GM10248 (cell line): ENCODE results near the gene KIF3A.

Experiments
- CTCF ChIA-PET: fragments of 300-600 bp; sonication (Branson Sonifier 250); formaldehyde crosslinking; extraction: SDS; loops from one replicate; lab custom pipeline; 2021; ENCODE audit warnings: antibody characterized with exemption; lab: Yijun Ruan, JAX
- POLR2A ChIA-PET: fragments of 350-650 bp; sonication (Branson Sonifier 250); formaldehyde crosslinking; extraction: SDS; loops from one replicate; lab custom pipeline; 2020; ENCODE audit warnings: antibody characterized with exemption; lab: Yijun Ruan, JAX
- DNase-seq: peaks from one replicate; pipeline ENCODE4 v3.0.0; 2012; ENCODE audit errors: extremely low spot score
- CTCF ChIP-seq: IDR thresholded peaks from 2 replicates; pipeline ENCODE4 v1.5.1; 2012; ENCODE audit warnings: mild to moderate bottlenecking, low read depth; ENCODE audit errors: extremely low read depth, missing control alignments, control extremely low read depth

KIF3A gene

GRCh38 chr5:132678735-132679134 is 58.6 kb downstream of the KIF3A start:
- no peak for TF ChIP-seq CTCF
- POLR2A ChIA-PET: interaction anchor here (0.5 kb wide), 1 partner anchor 1929 kb away, joined by 6 read pairs; no protein-coding TSS in a partner anchor
- CTCF ChIA-PET: interaction anchor here (1.1 to 9.2 kb wide), 4 partner anchors 10 to 75 kb away, joined by 4 to 78 read pairs (median 8); partner anchors contain the start of gene IL13
- DNase-seq: no peak

GRCh38 chr5:132677682-132678400 is 59.5 kb downstream of the KIF3A start:
- DNase-seq: no peak
- CTCF ChIA-PET: interaction anchor here (1.3 to 9.2 kb wide), 3 partner anchors 9 to 15 kb away, joined by 4 to 78 read pairs (median 12); partner anchors contain the start of gene IL13
- TF ChIP-seq CTCF: no peak
- POLR2A ChIA-PET: no interaction called here

GRCh38 chr5:132677191-132677590 is 60.2 kb downstream of the KIF3A start:
- no peak for TF ChIP-seq CTCF
- no peak for DNase-seq
- ChIA-PET POLR2A (no interaction called here), CTCF (interaction anchor here (1.3 to 9.2 kb wide), 2 partner anchors 10 to 15 kb away, joined by 4 to 78 read pairs; partner anchors contain the start of gene IL13)

GRCh38 chr5:132675936-132676689 is 61.2 kb downstream of the KIF3A start:
- ChIA-PET POLR2A (interaction anchor here (0.6 to 3.0 kb wide), 2 partner anchors 12 to 35 kb away, joined by 3 to 21 read pairs; no protein-coding TSS in a partner anchor), CTCF (interaction anchor here (1.0 to 9.2 kb wide), 8 partner anchors 9 to 144 kb away, joined by 3 to 78 read pairs (median 4); partner anchors contain the start of gene IL13)
- DNase-seq: no peak
- TF ChIP-seq CTCF: no peak

- CTCF ChIA-PET: interaction anchor here (1.0 to 9.2 kb wide), 12 partner anchors 10 to 145 kb away, joined by 3 to 78 read pairs (median 4); partner anchors contain the start of gene IL13
- no peak for TF ChIP-seq CTCF
- peak; percentile 84 for DNase-seq
- POLR2A ChIA-PET: interaction anchor here (0.6 to 3.0 kb wide), 4 partner anchors 11 to 1527 kb away, joined by 3 to 21 read pairs (median 4); partner anchors contain the start of gene IRF1
Measured at GRCh38 chr5:132674671-132675506, 62.5 kb downstream of the KIF3A start.
